Glutamatergic neuron (in vitro differentiated cells): ENCODE results near the gene SPSB2. TPM values are rescaled to one million over a fixed set of nuclear protein-coding genes. Genes with fewer than 3 reads are reported as not detected.
"Not testable (repeated sequence)": the region's sequence is repeated elsewhere in the genome, so short reads cannot be mapped to it uniquely, and the experiment has no call there.

Experiments used
- DNase-seq: peaks from one replicate; pipeline ENCODE4 v3.0.0; 2022
- H3K27ac Mint-ChIP-seq: one replicate; pipeline ENCODE4 v1.8.0; 2020; ENCODE audit warnings: mild to moderate bottlenecking, mixed read lengths, inconsistent platforms; ENCODE audit not compliant: unreplicated experiment
- H3K27me3 Mint-ChIP-seq: one replicate; pipeline ENCODE4 v1.8.0; 2020; ENCODE audit warnings: mild to moderate bottlenecking, moderate library complexity, mixed read lengths, inconsistent platforms; ENCODE audit not compliant: unreplicated experiment
- H3K36me3 Mint-ChIP-seq: one replicate; pipeline ENCODE4 v1.8.0; 2020; ENCODE audit warnings: mild to moderate bottlenecking, mixed read lengths, inconsistent platforms; ENCODE audit not compliant: unreplicated experiment
- H3K4me1 Mint-ChIP-seq: one replicate; pipeline ENCODE4 v1.8.0; 2020; ENCODE audit warnings: mild to moderate bottlenecking, low read depth, mixed read lengths, inconsistent platforms; ENCODE audit not compliant: unreplicated experiment
- H3K4me3 Mint-ChIP-seq: one replicate; pipeline ENCODE4 v1.8.0; 2020; ENCODE audit warnings: mild to moderate bottlenecking, mixed read lengths, inconsistent platforms; ENCODE audit not compliant: unreplicated experiment
- H3K9me3 Mint-ChIP-seq: one replicate; pipeline ENCODE4 v1.8.0; 2020; ENCODE audit warnings: mild to moderate bottlenecking, moderate library complexity, mixed read lengths, inconsistent platforms; ENCODE audit not compliant: unreplicated experiment
- total RNA-seq: library from RNA; stranded (reverse); fragmentation: NEBNext Ultra II Directional; extraction: Animal tissue kit (Norgen Biotek cat#: 25700); gene quantifications from one replicate; pipeline ENCODE4 v1.2.1, GENCODE V29; 2021; ENCODE audit not compliant: unreplicated experiment
- TF ChIP-seq, protein P1 (sequence below): fragments of 200-600 bp; sonication (generic); IDR thresholded peaks from one replicate; pipeline ENCODE4 v1.5.0; 2021; ENCODE audit not compliant: partially characterized antibody, unreplicated experiment

The SPSB2 gene
- total RNA-seq, 1 donor from 2014 or later, result 4.3 TPM

DNA sequence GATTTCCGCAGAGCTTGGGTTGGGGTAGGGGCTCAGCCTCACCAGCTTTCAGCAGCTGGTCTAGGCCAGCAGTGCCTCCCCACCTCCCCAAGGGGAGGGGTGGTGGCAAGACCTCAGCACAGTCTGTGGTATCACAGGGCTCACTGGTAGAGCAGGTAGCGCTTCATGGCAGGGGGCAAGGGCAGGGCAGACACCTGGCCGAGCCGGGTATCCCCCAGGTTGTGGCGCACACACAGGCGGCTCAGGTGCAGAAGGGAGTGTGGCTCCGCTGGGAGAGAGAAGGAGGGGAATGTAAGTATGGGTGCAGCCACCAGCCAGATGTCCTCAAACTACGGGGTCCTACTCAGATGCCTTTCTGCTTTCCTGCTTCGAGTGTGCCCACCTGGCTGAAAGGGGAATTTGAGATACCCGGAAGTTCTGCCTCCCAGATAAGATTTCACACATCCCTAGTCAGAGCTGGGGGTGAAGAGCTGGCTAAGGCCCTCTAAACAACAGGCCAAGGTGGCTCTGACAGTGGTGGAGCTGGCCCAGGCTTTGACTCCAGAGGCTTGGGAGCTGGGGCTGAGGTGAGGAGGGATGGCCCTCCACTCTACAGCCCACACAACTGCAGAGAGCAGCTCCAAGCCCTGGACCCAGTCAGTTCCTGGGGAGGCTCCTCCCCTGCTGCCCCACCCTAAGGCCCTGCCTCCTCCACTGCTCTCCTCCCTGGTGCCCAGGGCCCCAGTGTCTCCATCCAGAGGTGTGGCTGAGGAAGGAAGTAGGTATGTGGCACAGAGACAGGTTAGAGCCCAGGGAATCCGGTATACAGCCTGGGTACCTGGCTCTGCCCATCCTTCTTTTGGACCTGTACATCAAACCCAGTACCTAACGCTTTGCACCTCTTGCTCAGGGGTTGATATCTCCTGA, 1.8 kb downstream of the SPSB2 start:
- DNase-seq, result no peak
- Mint-ChIP-seq H3K27ac (peak overlapping the region; percentile 78), H3K4me1 (peaks cover 23% of the 10 kb centered on the region), H3K27me3 (peaks cover 21% of the 10 kb centered on the region), H3K9me3 (peaks cover 26% of the 10 kb centered on the region), H3K4me3 (peak overlapping the region; percentile 89), H3K36me3 (no peaks in the 10 kb centered on the region)
- TF ChIP-seq, protein P1, sequence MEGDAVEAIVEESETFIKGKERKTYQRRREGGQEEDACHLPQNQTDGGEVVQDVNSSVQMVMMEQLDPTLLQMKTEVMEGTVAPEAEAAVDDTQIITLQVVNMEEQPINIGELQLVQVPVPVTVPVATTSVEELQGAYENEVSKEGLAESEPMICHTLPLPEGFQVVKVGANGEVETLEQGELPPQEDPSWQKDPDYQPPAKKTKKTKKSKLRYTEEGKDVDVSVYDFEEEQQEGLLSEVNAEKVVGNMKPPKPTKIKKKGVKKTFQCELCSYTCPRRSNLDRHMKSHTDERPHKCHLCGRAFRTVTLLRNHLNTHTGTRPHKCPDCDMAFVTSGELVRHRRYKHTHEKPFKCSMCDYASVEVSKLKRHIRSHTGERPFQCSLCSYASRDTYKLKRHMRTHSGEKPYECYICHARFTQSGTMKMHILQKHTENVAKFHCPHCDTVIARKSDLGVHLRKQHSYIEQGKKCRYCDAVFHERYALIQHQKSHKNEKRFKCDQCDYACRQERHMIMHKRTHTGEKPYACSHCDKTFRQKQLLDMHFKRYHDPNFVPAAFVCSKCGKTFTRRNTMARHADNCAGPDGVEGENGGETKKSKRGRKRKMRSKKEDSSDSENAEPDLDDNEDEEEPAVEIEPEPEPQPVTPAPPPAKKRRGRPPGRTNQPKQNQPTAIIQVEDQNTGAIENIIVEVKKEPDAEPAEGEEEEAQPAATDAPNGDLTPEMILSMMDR, result no peak

DNA sequence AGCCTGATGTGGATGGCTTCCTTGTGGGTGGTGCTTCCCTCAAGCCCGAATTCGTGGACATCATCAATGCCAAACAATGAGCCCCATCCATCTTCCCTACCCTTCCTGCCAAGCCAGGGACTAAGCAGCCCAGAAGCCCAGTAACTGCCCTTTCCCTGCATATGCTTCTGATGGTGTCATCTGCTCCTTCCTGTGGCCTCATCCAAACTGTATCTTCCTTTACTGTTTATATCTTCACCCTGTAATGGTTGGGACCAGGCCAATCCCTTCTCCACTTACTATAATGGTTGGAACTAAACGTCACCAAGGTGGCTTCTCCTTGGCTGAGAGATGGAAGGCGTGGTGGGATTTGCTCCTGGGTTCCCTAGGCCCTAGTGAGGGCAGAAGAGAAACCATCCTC, 2.8 kb downstream of the SPSB2 start:
- H3K36me3 Mint-ChIP-seq, DNase-seq: not testable (repeated sequence)
- Mint-ChIP-seq H3K9me3 (peaks cover 28% of the 10 kb centered on the region), H3K27me3 (peaks cover 17% of the 10 kb centered on the region), H3K4me1 (peaks cover 24% of the 10 kb centered on the region), H3K4me3 (peak overlapping the region; percentile 91), H3K27ac (peak overlapping the region; percentile 74)

DNA sequence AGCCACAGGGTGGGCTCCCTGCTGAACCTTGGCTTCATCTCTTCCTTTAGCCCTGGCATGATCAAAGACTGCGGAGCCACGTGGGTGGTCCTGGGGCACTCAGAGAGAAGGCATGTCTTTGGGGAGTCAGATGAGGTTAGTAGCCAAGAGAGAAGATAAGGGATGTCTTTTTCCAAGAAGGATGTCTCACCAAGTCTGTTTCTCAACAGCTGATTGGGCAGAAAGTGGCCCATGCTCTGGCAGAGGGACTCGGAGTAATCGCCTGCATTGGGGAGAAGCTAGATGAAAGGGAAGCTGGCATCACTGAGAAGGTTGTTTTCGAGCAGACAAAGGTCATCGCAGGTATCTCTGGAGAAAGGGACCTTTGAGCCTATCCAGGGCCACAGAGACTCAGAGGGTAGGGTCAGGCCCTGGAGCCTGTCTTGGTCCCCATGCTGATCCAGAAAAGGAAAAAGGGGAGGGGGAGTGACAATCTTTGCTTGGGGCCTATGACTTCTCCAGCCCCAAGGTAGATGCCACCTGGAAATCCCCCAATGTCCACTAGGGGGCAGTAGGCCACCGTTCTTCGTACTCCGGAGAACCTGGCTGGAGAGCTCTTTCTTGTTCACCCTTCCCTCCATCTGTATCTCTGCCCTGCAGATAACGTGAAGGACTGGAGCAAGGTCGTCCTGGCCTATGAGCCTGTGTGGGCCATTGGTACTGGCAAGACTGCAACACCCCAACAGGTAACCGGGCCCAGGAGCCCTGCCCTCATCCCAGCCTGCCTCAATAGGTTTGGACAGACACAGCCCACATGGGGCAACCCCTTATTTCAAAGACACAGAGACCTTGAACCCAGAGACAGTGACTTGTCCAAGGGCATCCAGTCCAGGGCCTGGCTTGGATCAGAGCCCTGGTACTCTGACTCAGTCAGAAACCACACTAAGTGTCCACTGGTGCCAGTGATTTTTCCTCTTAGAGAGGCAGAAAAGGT, 3.8 kb downstream of the SPSB2 start:
- Mint-ChIP-seq H3K4me3 (peak overlapping the region; percentile 91), H3K4me1 (peaks cover 24% of the 10 kb centered on the region), H3K9me3 (peaks cover 31% of the 10 kb centered on the region), H3K27me3 (peaks cover 17% of the 10 kb centered on the region), H3K27ac (peak overlapping the region; percentile 85), H3K36me3 (no peaks in the 10 kb centered on the region)
- DNase-seq, result peak; percentile 93
- TF ChIP-seq, protein P1, result peak; percentile 91

DNA sequence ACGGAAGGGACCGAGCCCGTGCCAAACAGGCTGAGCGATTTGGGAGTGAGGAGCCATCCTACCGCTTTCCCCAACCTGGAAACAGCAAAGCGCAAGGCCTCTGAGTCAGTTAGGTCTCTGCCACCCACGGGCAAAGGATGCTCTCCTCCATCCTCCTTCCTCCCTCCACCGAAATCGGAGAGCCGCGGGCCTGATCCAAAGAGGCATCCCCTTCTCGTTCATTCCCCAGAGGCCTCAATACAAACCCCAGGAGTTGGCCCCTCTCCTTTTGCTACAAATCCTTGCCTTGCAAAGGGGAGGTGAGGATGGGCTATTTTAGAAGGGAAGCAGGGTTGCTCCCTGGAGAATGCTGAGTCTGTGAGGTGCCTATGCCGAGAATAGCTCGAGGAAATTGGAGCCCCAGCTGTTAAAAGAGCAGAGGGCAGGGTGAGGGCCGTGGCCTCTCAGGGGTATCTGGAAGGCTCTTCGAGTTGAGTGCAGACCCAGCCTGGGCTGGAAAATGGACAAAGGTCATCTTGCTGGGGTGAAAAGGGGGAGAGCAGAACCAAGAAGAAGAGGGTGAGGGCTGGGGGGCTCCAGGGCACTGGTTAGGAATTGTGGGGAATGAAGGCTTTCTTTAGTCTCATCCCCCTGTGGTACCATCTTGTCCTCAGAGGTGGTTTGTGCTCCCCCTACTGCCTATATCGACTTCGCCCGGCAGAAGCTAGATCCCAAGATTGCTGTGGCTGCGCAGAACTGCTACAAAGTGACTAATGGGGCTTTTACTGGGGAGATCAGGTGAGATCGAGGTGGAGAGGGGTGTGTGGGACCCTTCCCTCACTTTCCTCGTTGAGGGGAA, 4.7 kb downstream of the SPSB2 start:
- TF ChIP-seq, protein P1, result no peak
- peaks cover 24% of the 10 kb centered on the region for H3K4me1 Mint-ChIP-seq
- H3K9me3 Mint-ChIP-seq, result peaks cover 26% of the 10 kb centered on the region
- peaks cover 1% of the 10 kb centered on the region for H3K36me3 Mint-ChIP-seq
- peaks cover 17% of the 10 kb centered on the region for H3K27me3 Mint-ChIP-seq
- peak; percentile 41 for DNase-seq
- peak overlapping the region; percentile 85 for H3K27ac Mint-ChIP-seq
- peak overlapping the region; percentile 91 for H3K4me3 Mint-ChIP-seq
